Measurements from ENCODE around the gene SHISAL1.

The SHISAL1 gene

GRCh38 chr22:44199164-44199563, 113.6 kb downstream of the SHISAL1 start:
- H3K27ac ChIP-seq (ENCODE audit: insufficient read depth, low read length, poor library complexity, severe bottlenecking): no peak overlapping the region
- no peak overlapping the region for H3K4me3 ChIP-seq (ENCODE audit: insufficient read depth, low read depth, low read length, poor library complexity, severe bottlenecking)
- H3K4me1 ChIP-seq (ENCODE audit: control insufficient read depth, insufficient read depth, low read length, poor library complexity, severe bottlenecking): peaks cover under 1% of the 10 kb centered on the region
- H3K9me3 ChIP-seq (ENCODE audit: control insufficient read depth, low read length): no peaks in the 10 kb centered on the region
- H3K36me3 ChIP-seq (ENCODE audit: control insufficient read depth, insufficient read depth, low read length): peaks cover 28% of the 10 kb centered on the region
- no peaks in the 10 kb centered on the region for H3K27me3 ChIP-seq (replicated peaks; ENCODE audit: control insufficient read depth, insufficient read depth, low read length, poor library complexity, severe bottlenecking)
- DNase-seq: no peak

GRCh38 chr22:44197271-44197670, 115.5 kb downstream of the SHISAL1 start:
- Histone ChIP-seq H3K4me1 (ENCODE audit: control insufficient read depth, insufficient read depth, low read length, poor library complexity, severe bottlenecking) (peaks cover 19% of the 10 kb centered on the region), H3K9me3 (ENCODE audit: control insufficient read depth, low read length) (no peaks in the 10 kb centered on the region), H3K27ac (ENCODE audit: insufficient read depth, low read length, poor library complexity, severe bottlenecking) (no peak overlapping the region), H3K4me3 (ENCODE audit: insufficient read depth, low read depth, low read length, poor library complexity, severe bottlenecking) (no peak overlapping the region), H3K27me3 (replicated peaks; ENCODE audit: control insufficient read depth, insufficient read depth, low read length, poor library complexity, severe bottlenecking) (no peaks in the 10 kb centered on the region), H3K36me3 (ENCODE audit: control insufficient read depth, insufficient read depth, low read length) (peaks cover 28% of the 10 kb centered on the region)
- DNase-seq: no peak

GRCh38 chr22:44196731-44197131, 116.0 kb downstream of the SHISAL1 start:
- no peaks in the 10 kb centered on the region for H3K27me3 ChIP-seq (replicated peaks; ENCODE audit: control insufficient read depth, insufficient read depth, low read length, poor library complexity, severe bottlenecking)
- H3K4me1 ChIP-seq (ENCODE audit: control insufficient read depth, insufficient read depth, low read length, poor library complexity, severe bottlenecking): peaks cover 19% of the 10 kb centered on the region
- peaks cover 28% of the 10 kb centered on the region for H3K36me3 ChIP-seq (ENCODE audit: control insufficient read depth, insufficient read depth, low read length)
- DNase-seq: no peak
- no peak overlapping the region for H3K27ac ChIP-seq (ENCODE audit: insufficient read depth, low read length, poor library complexity, severe bottlenecking)
- H3K4me3 ChIP-seq (ENCODE audit: insufficient read depth, low read depth, low read length, poor library complexity, severe bottlenecking): no peak overlapping the region
- H3K9me3 ChIP-seq (ENCODE audit: control insufficient read depth, low read length): no peaks in the 10 kb centered on the region

- no peak for DNase-seq
- Histone ChIP-seq H3K4me3 (ENCODE audit: insufficient read depth, low read depth, low read length, poor library complexity, severe bottlenecking) (no peak overlapping the region), H3K4me1 (ENCODE audit: control insufficient read depth, insufficient read depth, low read length, poor library complexity, severe bottlenecking) (peaks cover 20% of the 10 kb centered on the region), H3K27ac (ENCODE audit: insufficient read depth, low read length, poor library complexity, severe bottlenecking) (no peak overlapping the region), H3K36me3 (ENCODE audit: control insufficient read depth, insufficient read depth, low read length) (peaks cover 28% of the 10 kb centered on the region), H3K9me3 (ENCODE audit: control insufficient read depth, low read length) (no peaks in the 10 kb centered on the region), H3K27me3 (replicated peaks; ENCODE audit: control insufficient read depth, insufficient read depth, low read length, poor library complexity, severe bottlenecking) (no peaks in the 10 kb centered on the region)
These were observed 116.5 kb downstream of the SHISAL1 start for GRCh38 chr22:44196241-44196640.

- Histone ChIP-seq H3K27ac (ENCODE audit: insufficient read depth, low read length, poor library complexity, severe bottlenecking) (no peak overlapping the region), H3K9me3 (ENCODE audit: control insufficient read depth, low read length) (no peaks in the 10 kb centered on the region), H3K4me1 (ENCODE audit: control insufficient read depth, insufficient read depth, low read length, poor library complexity, severe bottlenecking) (peaks cover 21% of the 10 kb centered on the region), H3K4me3 (ENCODE audit: insufficient read depth, low read depth, low read length, poor library complexity, severe bottlenecking) (no peak overlapping the region), H3K27me3 (replicated peaks; ENCODE audit: control insufficient read depth, insufficient read depth, low read length, poor library complexity, severe bottlenecking) (no peaks in the 10 kb centered on the region), H3K36me3 (ENCODE audit: control insufficient read depth, insufficient read depth, low read length) (peaks cover 21% of the 10 kb centered on the region)
- DNase-seq: no peak
These were observed 117.4 kb downstream of the SHISAL1 start for GRCh38 chr22:44195189-44195871.

GRCh38 chr22:44194569-44194968, 118.2 kb downstream of the SHISAL1 start:
- Histone ChIP-seq H3K4me1 (ENCODE audit: control insufficient read depth, insufficient read depth, low read length, poor library complexity, severe bottlenecking) (peaks cover 21% of the 10 kb centered on the region), H3K9me3 (ENCODE audit: control insufficient read depth, low read length) (no peaks in the 10 kb centered on the region), H3K27ac (ENCODE audit: insufficient read depth, low read length, poor library complexity, severe bottlenecking) (no peak overlapping the region), H3K36me3 (ENCODE audit: control insufficient read depth, insufficient read depth, low read length) (peaks cover 16% of the 10 kb centered on the region), H3K27me3 (replicated peaks; ENCODE audit: control insufficient read depth, insufficient read depth, low read length, poor library complexity, severe bottlenecking) (no peaks in the 10 kb centered on the region), H3K4me3 (ENCODE audit: insufficient read depth, low read depth, low read length, poor library complexity, severe bottlenecking) (no peak overlapping the region)
- DNase-seq: no peak

All from effector memory CD4-positive, alpha-beta T cell (primary cell).